Neural cell (in vitro differentiated cells): ENCODE measurements around the gene ZCCHC4.

Experiments
- CTCF ChIP-seq: fragments of 450-650 bp; IDR thresholded peaks from 2 replicates; pipeline ENCODE4 v1.5.1; 2014; ENCODE audit warnings: antibody characterized with exemption, mild to moderate bottlenecking, moderate library complexity; ENCODE audit not compliant: poor library complexity, severe bottlenecking
- EP300 ChIP-seq: fragments of 450-650 bp; conservative IDR thresholded peaks from 2 replicates; pipeline ENCODE4 v1.6.1; 2014; ENCODE audit warnings: antibody characterized with exemption, mild to moderate bottlenecking, moderate library complexity; ENCODE audit not compliant: poor library complexity, severe bottlenecking

GRCh38 chr4:25330905-25331808 lies 18.6 kb downstream of the ZCCHC4 start:
- TF ChIP-seq EP300 (no peak), CTCF (no peak)
